K562 (cell line): ENCODE measurements around the gene GNG7. TPM values are rescaled to one million over a fixed set of nuclear protein-coding genes. Genes with fewer than 3 reads are reported as not detected.

Experiments
- ARID1B ChIP-seq: fragments of 450-650 bp; IDR thresholded peaks from 2 replicates; pipeline ENCODE4 v1.6.1; 2016; ENCODE audit warnings: antibody characterized with exemption, mild to moderate bottlenecking, inconsistent platforms
- BHLHE40 ChIP-seq: IDR thresholded peaks from 2 replicates; pipeline ENCODE4 v1.6.1; 2011; ENCODE audit warnings: low read length, improper control_type of control experiment
- EGR1 ChIP-seq: fragments of 450-650 bp; conservative IDR thresholded peaks from 2 replicates; pipeline ENCODE4 v1.6.1; 2017; ENCODE audit warnings: mild to moderate bottlenecking
- ELF1 ChIP-seq: fragments of 200-800 bp; sonication (Bioruptor generic); IDR thresholded peaks from 2 replicates; pipeline ENCODE4 v1.6.1; 2016; ENCODE audit warnings: missing genetic modification characterization, missing compliant biosample characterization
- FOXJ2 ChIP-seq: fragments of 200-800 bp; sonication (Bioruptor generic); IDR thresholded peaks from 2 replicates; pipeline ENCODE4 v1.6.1; 2016; ENCODE audit warnings: missing genetic modification characterization, missing compliant biosample characterization
- HMGN3 ChIP-seq: IDR thresholded peaks from 2 replicates; pipeline ENCODE4 v1.6.1; 2011; ENCODE audit warnings: borderline replicate concordance, low read depth, mild to moderate bottlenecking, mixed read lengths, low read length; ENCODE audit not compliant: insufficient read length; ENCODE audit errors: extremely low read depth
- HNRNPLL ChIP-seq: fragments of 200-400 bp; formaldehyde crosslinking; IDR thresholded peaks from 2 replicates; pipeline ENCODE4 v1.6.1; 2017; ENCODE audit warnings: low read length, low read depth, mild to moderate bottlenecking; ENCODE audit not compliant: poor library complexity, severe bottlenecking
- NELFE ChIP-seq: IDR thresholded peaks from 2 replicates; pipeline ENCODE4 v1.6.1; 2011; ENCODE audit warnings: mild to moderate bottlenecking; ENCODE audit not compliant: insufficient read depth, insufficient read length
- PURB ChIP-seq: sonication (generic); formaldehyde crosslinking; IDR thresholded peaks from 2 replicates; pipeline ENCODE4 v1.9.0; 2021; ENCODE audit warnings: low read depth, mild to moderate bottlenecking, missing genetic modification reagents
- SP1 ChIP-seq: sonication (generic); formaldehyde crosslinking; IDR thresholded peaks from 2 replicates; pipeline ENCODE4 v1.8.1; 2022; ENCODE audit warnings: mild to moderate bottlenecking, missing genetic modification reagents
- TEAD4 ChIP-seq, 2 experiments: sonication (generic) in 1 of 2; formaldehyde crosslinking in 1 of 2; IDR thresholded peaks; 2 replicates each; pipeline versions ENCODE4 v1.6.1 to v1.8.0; 2012 to 2022; ENCODE audit warnings: borderline replicate concordance in 1 of 2, inconsistent platforms in 1 of 2, low read length in 1 of 2, mild to moderate bottlenecking in 1 of 2, missing genetic modification reagents in 1 of 2
- ZNF165 ChIP-seq: fragments of 250-450 bp; sonication (Bioruptor Pico); IDR thresholded peaks from 2 replicates; pipeline ENCODE4 v1.4.0; 2020; ENCODE audit warnings: borderline replicate concordance
- polyA plus RNA-seq, 8 experiments: library from polyadenylated mRNA; depleted of rRNA in 4 of 8; stranded (reverse) in 5 of 8; unstranded in 3 of 8; fragments of >200 nt; fragmentation: Nextera tagmentation in 2 of 8; fragmentation: Illumina TruSeq in 1 of 8; extraction: Ambion mirVana in 2 of 8; extraction: Trizol in 1 of 8; gene quantifications; 2 replicates each; pipeline versions ENCODE4 v1.2.1 to v1.2.3, GENCODE V29; 2011 to 2014; ENCODE audit warnings: inconsistent platforms in 1 of 8, missing spikeins in 1 of 8
- total RNA-seq, 7 experiments: library from RNA; depleted of rRNA in 6 of 7; stranded (reverse); fragments of >200 nt in 6 of 7; fragmentation: Illumina TruSeq in 2 of 7; extraction: Trizol in 2 of 7; gene quantifications; 2 replicates each; pipeline versions ENCODE4 v1.2.1 to v1.2.3, GENCODE V29; 2011 to 2021; ENCODE audit warnings: low replicate concordance in 1 of 7
- TF ChIP-seq, protein P1 (sequence below): fragments of 450-650 bp; formaldehyde crosslinking; IDR thresholded peaks from 2 replicates; pipeline ENCODE4 v1.4.0; 2020; ENCODE audit warnings: mild to moderate bottlenecking, moderate library complexity
- TF ChIP-seq, protein P2 (sequence below): sonication (generic); formaldehyde crosslinking; IDR thresholded peaks from 2 replicates; pipeline ENCODE4 v1.9.0; 2022; ENCODE audit warnings: mild to moderate bottlenecking, missing genetic modification reagents
- TF ChIP-seq, protein P3 (sequence below), 2 experiments: fragments of 450-650 bp in 1 of 2; sonication (generic) in 1 of 2; formaldehyde crosslinking in 1 of 2; IDR thresholded peaks in 1 of 2; conservative IDR thresholded peaks in 1 of 2; 2 replicates each; pipeline versions ENCODE4 v1.6.1 to v1.8.1; 2016 to 2023; ENCODE audit warnings: mild to moderate bottlenecking in 2 of 2, moderate library complexity in 2 of 2, inconsistent platforms in 1 of 2, missing genetic modification reagents in 1 of 2
- TF ChIP-seq, protein P4 (sequence below): fragments of 250-450 bp; sonication (Bioruptor Pico); IDR thresholded peaks from 2 replicates; pipeline ENCODE4 v1.4.0; 2020; ENCODE audit warnings: mild to moderate bottlenecking
- TF ChIP-seq, protein P5 (sequence below): fragments of 200-800 bp; sonication (Bioruptor generic); IDR thresholded peaks from 2 replicates; pipeline ENCODE4 v1.6.1; 2017; ENCODE audit warnings: missing genetic modification characterization, missing compliant biosample characterization
- TF ChIP-seq, protein P6 (sequence below), 3 experiments: fragments of 200-800 bp in 1 of 3; sonication (Bioruptor generic) in 1 of 3; sonication (generic) in 1 of 3; formaldehyde crosslinking in 1 of 3; IDR thresholded peaks; 2 replicates each; pipeline versions ENCODE4 v1.6.1 to v1.8.0; 2016 to 2022; ENCODE audit warnings: mild to moderate bottlenecking in 2 of 3, missing compliant biosample characterization in 2 of 3, missing genetic modification characterization in 2 of 3, missing genetic modification reagents in 1 of 3

Gene GNG7
- total and polyA plus RNA-seq, 9 of the 15 experiments (the other 6 are each of a cell fraction or from before 2014, with no cell fraction given), result 0.01 to 0.20 (median 0.06) TPM; not detected in 1

DNA sequence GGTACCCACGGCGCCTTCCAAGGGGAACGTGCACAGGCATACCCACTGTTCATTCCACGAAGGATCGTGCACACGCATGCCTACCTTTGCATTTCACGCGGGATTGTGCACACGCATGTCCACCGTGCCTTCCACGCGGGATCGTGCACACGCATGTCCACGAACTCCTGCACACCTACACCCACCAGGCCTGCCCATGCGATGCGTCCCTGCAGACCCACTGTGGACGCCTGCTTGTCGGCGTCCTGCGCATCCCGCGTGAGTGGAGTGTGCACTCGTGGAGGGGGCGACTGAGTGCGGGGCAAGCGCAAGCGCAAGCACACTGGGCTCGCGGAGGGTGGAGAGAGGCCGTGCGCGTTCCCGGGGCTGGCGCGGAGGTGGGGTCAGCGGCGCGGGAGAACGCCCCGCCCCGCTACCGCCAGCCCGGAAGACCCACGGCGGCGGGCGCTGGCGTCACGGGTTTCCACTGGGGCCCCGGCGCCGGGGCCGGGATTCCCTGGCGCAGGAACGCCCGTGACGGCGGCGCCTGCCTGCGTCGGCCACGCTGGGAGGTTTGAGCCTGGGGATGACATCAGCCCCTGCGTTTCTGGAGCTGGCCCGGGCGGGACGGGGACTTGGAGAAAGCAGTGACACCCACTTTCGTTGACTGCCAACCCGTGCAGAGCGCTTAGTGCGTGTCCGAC lies 207.9 kb downstream of the GNG7 start (continued):
- TF ChIP-seq, protein P1, sequence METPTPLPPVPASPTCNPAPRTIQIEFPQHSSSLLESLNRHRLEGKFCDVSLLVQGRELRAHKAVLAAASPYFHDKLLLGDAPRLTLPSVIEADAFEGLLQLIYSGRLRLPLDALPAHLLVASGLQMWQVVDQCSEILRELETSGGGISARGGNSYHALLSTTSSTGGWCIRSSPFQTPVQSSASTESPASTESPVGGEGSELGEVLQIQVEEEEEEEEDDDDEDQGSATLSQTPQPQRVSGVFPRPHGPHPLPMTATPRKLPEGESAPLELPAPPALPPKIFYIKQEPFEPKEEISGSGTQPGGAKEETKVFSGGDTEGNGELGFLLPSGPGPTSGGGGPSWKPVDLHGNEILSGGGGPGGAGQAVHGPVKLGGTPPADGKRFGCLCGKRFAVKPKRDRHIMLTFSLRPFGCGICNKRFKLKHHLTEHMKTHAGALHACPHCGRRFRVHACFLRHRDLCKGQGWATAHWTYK (CRISPR knock-in tag), result peak; percentile 39; the same call in 1 of the 2 replicates
- TF ChIP-seq FOXJ2 (tag) (no peak), HMGN3 (peak; percentile 18), BHLHE40 (peak; percentile 35; the same call in 1 of the 2 replicates), EGR1 (no peak), ARID1B (no peak), HNRNPLL (peak; percentile 52), SP1 (CRISPR knock-in tag) (peak; percentile 5; the same call in 1 of the 2 replicates), ZNF165 (no peak), PURB (CRISPR knock-in tag) (no peak), NELFE (no peak), ELF1 (tag) (peak; percentile 54; the same call in 1 of the 2 replicates), TEAD4 (IDR thresholded peaks at IDR 0.05; ENCODE audit: low read length) (no peak), TEAD4 (CRISPR knock-in tag; IDR thresholded peaks at IDR 0.05; ENCODE audit: borderline replicate concordance) (no peak)
- TF ChIP-seq, protein P2, sequence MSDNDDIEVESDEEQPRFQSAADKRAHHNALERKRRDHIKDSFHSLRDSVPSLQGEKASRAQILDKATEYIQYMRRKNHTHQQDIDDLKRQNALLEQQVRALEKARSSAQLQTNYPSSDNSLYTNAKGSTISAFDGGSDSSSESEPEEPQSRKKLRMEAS, result peak; percentile 48; the same call in 1 of the 2 replicates
- TF ChIP-seq, protein P3, sequence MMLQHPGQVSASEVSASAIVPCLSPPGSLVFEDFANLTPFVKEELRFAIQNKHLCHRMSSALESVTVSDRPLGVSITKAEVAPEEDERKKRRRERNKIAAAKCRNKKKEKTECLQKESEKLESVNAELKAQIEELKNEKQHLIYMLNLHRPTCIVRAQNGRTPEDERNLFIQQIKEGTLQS (IDR thresholded peaks at IDR 0.05), result peak; percentile 78
- TF ChIP-seq, protein P3 (CRISPR knock-in tag; conservative IDR thresholded peaks at IDR 0.05), result no peak
- TF ChIP-seq, protein P4, sequence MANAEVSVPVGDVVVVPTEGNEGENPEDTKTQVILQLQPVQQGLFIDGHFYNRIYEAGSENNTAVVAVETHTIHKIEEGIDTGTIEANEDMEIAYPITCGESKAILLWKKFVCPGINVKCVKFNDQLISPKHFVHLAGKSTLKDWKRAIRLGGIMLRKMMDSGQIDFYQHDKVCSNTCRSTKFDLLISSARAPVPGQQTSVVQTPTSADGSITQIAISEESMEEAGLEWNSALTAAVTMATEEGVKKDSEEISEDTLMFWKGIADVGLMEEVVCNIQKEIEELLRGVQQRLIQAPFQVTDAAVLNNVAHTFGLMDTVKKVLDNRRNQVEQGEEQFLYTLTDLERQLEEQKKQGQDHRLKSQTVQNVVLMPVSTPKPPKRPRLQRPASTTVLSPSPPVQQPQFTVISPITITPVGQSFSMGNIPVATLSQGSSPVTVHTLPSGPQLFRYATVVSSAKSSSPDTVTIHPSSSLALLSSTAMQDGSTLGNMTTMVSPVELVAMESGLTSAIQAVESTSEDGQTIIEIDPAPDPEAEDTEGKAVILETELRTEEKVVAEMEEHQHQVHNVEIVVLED (CRISPR knock-in tag), result peak; percentile 64
- TF ChIP-seq, protein P5, sequence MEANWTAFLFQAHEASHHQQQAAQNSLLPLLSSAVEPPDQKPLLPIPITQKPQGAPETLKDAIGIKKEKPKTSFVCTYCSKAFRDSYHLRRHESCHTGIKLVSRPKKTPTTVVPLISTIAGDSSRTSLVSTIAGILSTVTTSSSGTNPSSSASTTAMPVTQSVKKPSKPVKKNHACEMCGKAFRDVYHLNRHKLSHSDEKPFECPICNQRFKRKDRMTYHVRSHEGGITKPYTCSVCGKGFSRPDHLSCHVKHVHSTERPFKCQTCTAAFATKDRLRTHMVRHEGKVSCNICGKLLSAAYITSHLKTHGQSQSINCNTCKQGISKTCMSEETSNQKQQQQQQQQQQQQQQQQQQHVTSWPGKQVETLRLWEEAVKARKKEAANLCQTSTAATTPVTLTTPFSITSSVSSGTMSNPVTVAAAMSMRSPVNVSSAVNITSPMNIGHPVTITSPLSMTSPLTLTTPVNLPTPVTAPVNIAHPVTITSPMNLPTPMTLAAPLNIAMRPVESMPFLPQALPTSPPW (CRISPR knock-in tag), result peak; percentile 43; the same call in 1 of the 2 replicates
- TF ChIP-seq, protein P6, sequence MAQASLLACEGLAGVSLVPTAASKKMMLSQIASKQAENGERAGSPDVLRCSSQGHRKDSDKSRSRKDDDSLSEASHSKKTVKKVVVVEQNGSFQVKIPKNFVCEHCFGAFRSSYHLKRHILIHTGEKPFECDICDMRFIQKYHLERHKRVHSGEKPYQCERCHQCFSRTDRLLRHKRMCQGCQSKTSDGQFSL (CRISPR knock-in tag; IDR thresholded peaks at IDR 0.05), result peak; percentile 41; the same call in 1 of the 2 replicates
- TF ChIP-seq, protein P6 (tag; IDR thresholded peaks at IDR 0.05), result no peak
